Central memory CD8-positive, alpha-beta T cell (primary cell): ENCODE measurements around the gene UBA6.
A peak's percentile ranks its signal among the peaks of the same experiment; 100 is the strongest.
"Not testable (repeated sequence)": the region's sequence is repeated elsewhere in the genome, so short reads cannot be mapped to it uniquely, and the experiment has no call there.

ENCODE experiments used
- ATAC-seq: fragments of 150-1000 bp; cut with Tn5 transposase; replicated peaks from 2 replicates; pipeline ENCODE4 v1.10.0; 2022; ENCODE audit warnings: mild to moderate bottlenecking, moderate FRiP score, moderate number of reproducible peaks; ENCODE audit not compliant: poor library complexity, severe bottlenecking; ENCODE audit errors: extremely low read depth
- DNase-seq, 2 donors: peaks; one replicate each; pipeline ENCODE4 v3.0.0; 2021; ENCODE audit warnings: low spot score in 2 of 2
- H3K27ac Mint-ChIP-seq: one replicate; pipeline ENCODE4 v1.8.0; 2022; ENCODE audit warnings: low read depth, mild to moderate bottlenecking, moderate library complexity, mixed read lengths
- H3K27me3 Mint-ChIP-seq: one replicate; pipeline ENCODE4 v1.8.0; 2022; ENCODE audit warnings: mixed read lengths
- H3K36me3 Mint-ChIP-seq: one replicate; pipeline ENCODE4 v1.8.0; 2022; ENCODE audit warnings: mild to moderate bottlenecking, moderate library complexity, mixed read lengths; ENCODE audit not compliant: insufficient read depth
- H3K4me1 Mint-ChIP-seq: one replicate; pipeline ENCODE4 v1.8.0; 2022; ENCODE audit warnings: mixed read lengths
- H3K4me3 Mint-ChIP-seq: one replicate; pipeline ENCODE4 v1.8.0; 2022; ENCODE audit warnings: mild to moderate bottlenecking, moderate library complexity, mixed read lengths
- H3K9me3 Mint-ChIP-seq: one replicate; pipeline ENCODE4 v1.8.0; 2022; ENCODE audit warnings: mixed read lengths

Gene UBA6

GRCh38 chr4:67682266-67682665 is 18.7 kb downstream of the UBA6 start:
- Mint-ChIP-seq H3K9me3 (no peaks in the 10 kb centered on the region), H3K4me1 (peaks cover 16% of the 10 kb centered on the region), H3K27ac (no peak overlapping the region), H3K27me3 (no peaks in the 10 kb centered on the region), H3K4me3 (no peak overlapping the region), H3K36me3 (peaks cover 17% of the 10 kb centered on the region)
- ATAC-seq (no peak), DNase-seq (no peak)

DNA sequence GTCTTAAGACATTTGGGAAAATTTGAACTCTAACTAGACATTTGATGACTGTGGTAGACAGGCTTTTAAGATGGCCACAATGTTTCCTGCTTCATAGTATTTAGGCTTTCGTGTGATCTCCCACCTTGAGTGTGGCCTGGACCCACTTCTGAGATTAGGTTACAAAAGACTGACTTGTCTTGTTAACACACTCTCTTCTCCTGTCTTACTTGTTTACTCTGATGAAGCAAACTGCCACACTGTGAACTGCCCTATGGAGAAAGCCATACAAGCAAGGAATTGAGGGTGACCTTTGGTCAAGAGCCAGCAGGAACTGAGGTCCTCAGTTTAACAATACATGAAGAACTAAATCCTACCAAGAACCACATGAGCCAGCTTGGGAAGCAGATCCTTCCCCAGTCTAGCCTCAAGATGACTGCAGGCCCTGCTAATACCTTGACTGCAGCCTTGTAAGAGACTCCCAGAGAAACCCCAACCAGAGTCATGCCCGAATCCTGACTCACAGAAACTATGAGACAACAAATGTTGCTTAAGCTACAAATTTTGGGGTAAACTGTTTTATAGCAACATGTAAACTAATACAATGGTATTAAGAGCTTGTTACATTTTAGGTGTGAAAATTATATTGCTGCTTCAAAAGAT is 20.3 kb downstream of the UBA6 start:
- ATAC-seq = no peak
- peaks cover 13% of the 10 kb centered on the region for H3K4me1 Mint-ChIP-seq
- peaks cover 26% of the 10 kb centered on the region for H3K36me3 Mint-ChIP-seq

GRCh38 chr4:67678612-67679011 is 22.3 kb downstream of the UBA6 start:
- Mint-ChIP-seq H3K9me3 (no peaks in the 10 kb centered on the region), H3K27ac (no peak overlapping the region), H3K27me3 (no peaks in the 10 kb centered on the region), H3K4me1 (no peaks in the 10 kb centered on the region), H3K4me3 (no peak overlapping the region), H3K36me3 (peaks cover 40% of the 10 kb centered on the region)
- no peak for ATAC-seq
- no peak for DNase-seq

More for the DNA sequence above, 20.3 kb downstream of the UBA6 start:
- H3K27ac Mint-ChIP-seq = no peak overlapping the region
- no peaks in the 10 kb centered on the region for H3K9me3 Mint-ChIP-seq
- H3K4me3 Mint-ChIP-seq = no peak overlapping the region
- no peak for DNase-seq
- no peaks in the 10 kb centered on the region for H3K27me3 Mint-ChIP-seq

GRCh38 chr4:67674098-67674497 is 26.9 kb downstream of the UBA6 start:
- ATAC-seq (no peak), DNase-seq (no peak)
- Mint-ChIP-seq H3K27me3 (no peaks in the 10 kb centered on the region), H3K4me3 (no peak overlapping the region), H3K9me3 (no peaks in the 10 kb centered on the region), H3K36me3 (peaks cover 54% of the 10 kb centered on the region), H3K27ac (no peak overlapping the region), H3K4me1 (no peaks in the 10 kb centered on the region)

DNA sequence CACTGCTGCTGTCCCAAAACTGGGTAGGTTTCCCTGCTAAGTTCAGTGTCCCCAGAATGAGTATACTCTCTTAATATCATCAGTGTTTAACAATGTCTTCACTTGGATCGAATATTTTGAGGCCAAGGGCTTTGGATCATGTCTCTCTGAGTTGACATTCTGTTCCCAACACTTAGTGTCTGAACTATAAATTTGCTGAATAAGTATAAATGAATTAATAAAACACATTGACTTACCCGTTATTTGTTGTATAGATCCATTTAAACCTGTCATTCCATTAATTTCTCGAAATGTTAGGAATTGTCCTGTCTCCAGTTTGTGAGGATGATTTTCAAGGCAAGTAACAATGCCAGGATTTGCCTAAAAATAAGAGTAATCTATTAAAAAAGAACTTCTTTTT is 32.6 kb downstream of the UBA6 start:
- H3K27ac Mint-ChIP-seq = no peak overlapping the region
- DNase-seq = no peak
- no peaks in the 10 kb centered on the region for H3K4me1 Mint-ChIP-seq
- no peaks in the 10 kb centered on the region for H3K27me3 Mint-ChIP-seq
- H3K4me3 Mint-ChIP-seq = no peak overlapping the region
- no peaks in the 10 kb centered on the region for H3K9me3 Mint-ChIP-seq
- no peak for ATAC-seq
- H3K36me3 Mint-ChIP-seq = peaks cover 37% of the 10 kb centered on the region

GRCh38 chr4:67660418-67660817 is 40.5 kb downstream of the UBA6 start:
- Mint-ChIP-seq H3K27me3 (no peaks in the 10 kb centered on the region), H3K4me3 (no peak overlapping the region), H3K36me3 (peaks cover 33% of the 10 kb centered on the region), H3K4me1 (peaks cover 12% of the 10 kb centered on the region), H3K9me3 (peaks cover 14% of the 10 kb centered on the region), H3K27ac (no peak overlapping the region)
- DNase-seq = no peak
- no peak for ATAC-seq

DNA sequence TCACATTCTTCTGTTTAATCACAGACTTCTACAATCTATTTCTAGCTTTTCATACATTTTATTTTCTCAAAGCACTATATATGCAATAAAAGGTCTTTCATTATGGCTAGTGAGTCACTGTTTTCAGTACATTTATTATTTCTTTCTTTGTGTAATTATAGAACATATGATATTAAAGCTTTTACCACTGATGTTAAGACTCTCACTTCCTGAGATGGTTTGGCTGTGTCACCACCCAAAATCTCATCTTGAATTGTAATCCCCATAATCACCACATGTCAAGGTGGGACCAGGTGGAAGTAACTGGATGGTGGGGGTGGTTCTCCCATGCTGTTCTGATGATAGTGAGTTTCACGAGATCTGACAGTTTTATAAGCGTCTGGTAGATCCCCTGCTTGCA is 41.9 kb downstream of the UBA6 start:
- DNase-seq (no peak), ATAC-seq (no peak)
- H3K9me3 Mint-ChIP-seq = peaks cover 14% of the 10 kb centered on the region
- peaks cover 30% of the 10 kb centered on the region for H3K36me3 Mint-ChIP-seq
- H3K27ac Mint-ChIP-seq = no peak overlapping the region
- H3K4me1 Mint-ChIP-seq = peaks cover 17% of the 10 kb centered on the region
- H3K4me3 Mint-ChIP-seq = no peak overlapping the region
- H3K27me3 Mint-ChIP-seq = no peaks in the 10 kb centered on the region

- no peak overlapping the region for H3K27ac Mint-ChIP-seq
- no peaks in the 10 kb centered on the region for H3K27me3 Mint-ChIP-seq
- peaks cover 31% of the 10 kb centered on the region for H3K36me3 Mint-ChIP-seq
- peaks cover 14% of the 10 kb centered on the region for H3K9me3 Mint-ChIP-seq
- peaks cover 21% of the 10 kb centered on the region for H3K4me1 Mint-ChIP-seq
- H3K4me3 Mint-ChIP-seq = no peak overlapping the region
- ATAC-seq = no peak
- DNase-seq = no peak
These were observed 42.7 kb downstream of the UBA6 start for GRCh38 chr4:67658302-67658701.

DNA sequence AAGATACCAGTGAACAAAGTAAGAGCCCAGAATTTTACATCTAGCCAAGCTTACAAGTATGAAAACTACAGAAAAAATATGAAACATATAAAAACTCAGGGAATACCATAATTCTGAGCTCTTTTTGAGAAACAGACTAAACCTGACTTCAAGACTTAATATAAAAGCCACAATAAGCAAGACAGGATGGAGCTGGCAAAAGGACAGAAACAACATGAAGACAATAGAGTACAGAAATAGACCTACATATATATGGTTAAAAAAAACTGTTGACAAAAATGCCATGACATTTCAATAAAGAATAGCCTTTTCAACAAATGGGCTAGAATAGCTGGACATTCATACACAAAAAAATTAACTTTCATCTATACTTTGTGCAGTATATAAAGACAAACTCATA is 49.4 kb downstream of the UBA6 start:
- Mint-ChIP-seq H3K4me1 (peaks cover 18% of the 10 kb centered on the region), H3K36me3 (peaks cover 18% of the 10 kb centered on the region), H3K27me3 (no peaks in the 10 kb centered on the region), H3K9me3 (no peaks in the 10 kb centered on the region), H3K4me3 (no peak overlapping the region), H3K27ac (peak overlapping the region; percentile 15)
- ATAC-seq (no peak), DNase-seq (no peak)

GRCh38 chr4:67638136-67638535 is 62.8 kb downstream of the UBA6 start:
- Mint-ChIP-seq H3K9me3 (no peaks in the 10 kb centered on the region), H3K4me1 (no peaks in the 10 kb centered on the region), H3K4me3 (no peak overlapping the region), H3K36me3 (peaks cover 16% of the 10 kb centered on the region), H3K27me3 (no peaks in the 10 kb centered on the region), H3K27ac (peak overlapping the region; percentile 37)
- DNase-seq = no peak
- no peak for ATAC-seq

DNA sequence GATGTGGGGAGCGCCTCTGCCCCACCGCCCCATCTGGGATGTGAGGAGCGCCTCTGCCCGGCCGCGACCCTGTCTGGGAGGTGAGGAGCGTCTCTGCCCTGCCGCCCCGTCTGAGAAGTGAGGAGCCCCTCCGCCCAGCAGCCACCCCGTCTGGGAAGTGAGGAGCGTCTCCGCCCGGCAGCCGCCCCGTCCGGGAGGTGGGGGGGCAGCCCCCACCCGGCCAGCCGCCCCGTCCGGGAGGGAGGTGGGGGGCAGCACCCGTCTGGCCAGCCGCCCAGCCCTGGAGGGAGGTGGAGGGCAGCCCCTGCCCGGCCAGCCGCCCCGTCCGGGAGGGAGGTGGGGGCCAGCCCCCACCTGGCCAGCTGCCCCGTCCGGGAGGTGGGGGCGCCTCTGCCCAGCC is 64.0 kb downstream of the UBA6 start:
- not testable (repeated sequence) for ATAC-seq, DNase-seq, H3K4me1 Mint-ChIP-seq, H3K9me3 Mint-ChIP-seq, H3K4me3 Mint-ChIP-seq, H3K27me3 Mint-ChIP-seq, H3K27ac Mint-ChIP-seq
- peaks cover 24% of the 10 kb centered on the region for H3K36me3 Mint-ChIP-seq

GRCh38 chr4:67635331-67635730 is 65.6 kb downstream of the UBA6 start:
- Mint-ChIP-seq H3K36me3 (peaks cover 31% of the 10 kb centered on the region), H3K4me3 (no peak overlapping the region), H3K4me1 (no peaks in the 10 kb centered on the region), H3K9me3 (no peaks in the 10 kb centered on the region), H3K27ac (no peak overlapping the region), H3K27me3 (no peaks in the 10 kb centered on the region)
- no peak for ATAC-seq
- DNase-seq = no peak

- Mint-ChIP-seq H3K36me3 (peaks cover 35% of the 10 kb centered on the region), H3K4me3 (no peak overlapping the region), H3K27ac (no peak overlapping the region), H3K27me3 (no peaks in the 10 kb centered on the region), H3K4me1 (no peaks in the 10 kb centered on the region), H3K9me3 (no peaks in the 10 kb centered on the region)
- DNase-seq = no peak
- no peak for ATAC-seq
These were observed 66.2 kb downstream of the UBA6 start for GRCh38 chr4:67634741-67635140.
